ENCODE data around the gene CEBPA.

The CEBPA gene

DNA sequence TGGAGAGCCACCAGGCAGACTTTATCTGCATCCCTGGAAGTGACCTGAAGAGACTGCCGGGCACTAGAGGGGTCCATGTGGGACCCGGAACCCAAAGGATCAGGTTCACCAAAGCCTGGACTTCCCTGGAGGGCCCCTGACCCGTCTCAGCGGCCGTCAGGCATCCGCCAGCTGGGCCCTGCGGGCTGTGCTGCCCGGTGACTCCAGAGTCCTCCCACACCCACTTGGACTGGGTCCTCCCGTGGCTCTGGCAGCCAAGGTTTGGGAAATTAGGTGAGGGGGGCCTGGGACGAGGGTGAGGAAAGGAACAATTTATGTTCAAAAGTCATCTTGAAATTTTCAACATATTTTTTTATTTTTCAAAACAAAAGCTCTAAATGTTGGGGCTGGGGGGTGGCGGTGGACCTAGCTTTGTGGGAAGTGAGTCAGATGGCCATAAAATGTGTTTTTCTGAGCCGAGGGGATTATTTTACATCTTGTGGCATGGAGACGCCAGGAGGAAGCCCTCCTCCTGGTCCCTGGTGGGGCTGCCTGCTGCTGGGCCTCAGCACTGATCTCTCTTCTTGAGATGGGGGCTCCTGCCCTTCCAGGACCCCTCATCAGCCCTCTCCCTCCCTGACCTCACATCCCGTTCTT lies 20.2 kb downstream of the CEBPA start:
- DNase-seq (ENCODE audit: insufficient read length) (no peak), FAIRE-seq (no peak)
- TF ChIP-seq TAF1 (IDR thresholded peaks at IDR 0.05; ENCODE audit: borderline replicate concordance, low read depth, low read length) (no peak), POLR2A (IDR thresholded peaks at IDR 0.05; ENCODE audit: low read depth, low read length) (no peak), POLR2AphosphoS5 (IDR thresholded peaks at IDR 0.05; ENCODE audit: low read depth, low read length) (no peak)

- TF ChIP-seq TAF1 (IDR thresholded peaks at IDR 0.05; ENCODE audit: borderline replicate concordance, low read depth, low read length) (no peak), POLR2AphosphoS5 (IDR thresholded peaks at IDR 0.05; ENCODE audit: low read depth, low read length) (no peak), POLR2A (IDR thresholded peaks at IDR 0.05; ENCODE audit: low read depth, low read length) (no peak)
- FAIRE-seq (no peak), DNase-seq (ENCODE audit: insufficient read length) (no peak)
Observed at GRCh38 chr19:33281296-33281926, 20.9 kb downstream of the CEBPA start.

GRCh38 chr19:33280351-33280921 lies 21.9 kb downstream of the CEBPA start:
- DNase-seq (ENCODE audit: insufficient read length): peak; percentile 74
- TF ChIP-seq POLR2A (IDR thresholded peaks at IDR 0.05; ENCODE audit: low read depth, low read length): no peak
- no peak for TF ChIP-seq TAF1 (IDR thresholded peaks at IDR 0.05; ENCODE audit: borderline replicate concordance, low read depth, low read length)
- no peak for TF ChIP-seq POLR2AphosphoS5 (IDR thresholded peaks at IDR 0.05; ENCODE audit: low read depth, low read length)
- FAIRE-seq: peak; percentile 79

GRCh38 chr19:33279430-33280350 lies 22.6 kb downstream of the CEBPA start:
- TF ChIP-seq POLR2AphosphoS5 (IDR thresholded peaks at IDR 0.05; ENCODE audit: low read depth, low read length): no peak
- TF ChIP-seq TAF1 (IDR thresholded peaks at IDR 0.05; ENCODE audit: borderline replicate concordance, low read depth, low read length): no peak
- TF ChIP-seq POLR2A (IDR thresholded peaks at IDR 0.05; ENCODE audit: low read depth, low read length): no peak
- no peak for DNase-seq (ENCODE audit: insufficient read length)
- no peak for FAIRE-seq

DNA sequence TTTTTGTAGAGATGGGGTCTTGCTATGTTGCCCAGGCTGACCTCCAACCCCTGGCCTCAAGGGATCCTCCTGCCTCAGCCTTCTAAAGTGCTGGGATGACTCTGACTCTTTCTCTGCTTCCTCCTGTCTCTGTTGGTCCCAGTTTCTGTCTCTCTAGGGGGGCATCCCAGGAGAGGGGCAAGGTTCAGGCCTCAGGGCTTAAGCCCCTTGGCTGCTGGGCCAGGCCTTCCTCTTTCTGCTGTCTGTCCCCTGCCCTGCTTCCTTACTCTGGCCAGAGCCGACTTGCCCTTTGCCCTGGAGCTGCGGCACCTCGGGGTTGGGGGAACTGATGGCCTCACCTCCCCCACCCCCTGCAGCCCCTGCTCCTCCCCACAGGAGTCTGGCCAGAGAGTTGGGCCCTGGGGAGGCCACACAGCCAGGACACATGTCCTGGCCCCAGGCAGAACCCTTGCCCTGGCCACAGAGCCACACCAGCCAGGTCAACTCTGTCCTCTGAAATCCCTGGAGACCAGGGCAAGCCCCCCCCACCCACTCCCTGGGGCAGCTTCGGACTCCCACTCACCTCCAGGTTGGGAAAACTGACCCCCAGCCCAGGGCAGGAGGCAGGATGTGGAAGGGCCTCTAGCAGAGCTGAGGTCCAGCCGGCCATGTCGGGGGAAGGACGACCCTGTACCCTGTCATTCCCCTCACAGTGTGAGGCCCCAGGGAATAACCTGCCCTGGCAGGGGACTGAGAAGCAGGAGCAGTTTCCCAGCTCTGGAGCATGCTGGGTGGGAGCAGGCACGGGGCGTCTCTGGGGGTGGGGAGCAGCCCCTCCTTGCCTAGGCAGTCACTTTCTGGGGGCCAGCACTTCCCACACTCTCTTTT lies 23.7 kb downstream of the CEBPA start:
- FAIRE-seq: no peak
- DNase-seq (ENCODE audit: insufficient read length): no peak

DNA sequence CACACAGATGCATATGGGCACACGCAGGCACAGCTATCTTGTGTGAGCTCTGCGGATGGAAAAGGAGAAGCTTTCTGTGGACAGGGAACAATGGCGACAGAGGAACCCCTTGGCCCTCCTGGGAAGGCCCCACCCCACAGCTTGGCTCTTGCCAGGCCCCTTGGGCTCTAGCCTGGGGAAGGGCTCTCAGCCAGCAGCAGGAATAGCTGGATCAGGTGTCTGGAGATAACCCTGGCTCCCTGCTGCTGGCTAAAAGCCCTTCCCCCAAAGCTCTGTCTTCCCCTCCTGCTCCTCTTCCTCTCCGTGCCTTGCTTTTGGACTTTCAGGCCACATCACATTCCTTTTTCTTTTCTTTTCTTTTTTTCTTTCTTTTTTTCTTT lies 24.3 kb downstream of the CEBPA start:
- DNase-seq (ENCODE audit: insufficient read length): no peak
- no peak for TF ChIP-seq TAF1 (IDR thresholded peaks at IDR 0.05; ENCODE audit: borderline replicate concordance, low read depth, low read length)
- TF ChIP-seq POLR2A (IDR thresholded peaks at IDR 0.05; ENCODE audit: low read depth, low read length): no peak
- TF ChIP-seq POLR2AphosphoS5 (IDR thresholded peaks at IDR 0.05; ENCODE audit: low read depth, low read length): no peak
- no peak for FAIRE-seq

More for the DNA sequence above, 23.7 kb downstream of the CEBPA start:
- TF ChIP-seq POLR2AphosphoS5 (IDR thresholded peaks at IDR 0.05; ENCODE audit: low read depth, low read length): no peak
- TF ChIP-seq POLR2A (IDR thresholded peaks at IDR 0.05; ENCODE audit: low read depth, low read length): no peak
- TF ChIP-seq TAF1 (IDR thresholded peaks at IDR 0.05; ENCODE audit: borderline replicate concordance, low read depth, low read length): no peak

DNA sequence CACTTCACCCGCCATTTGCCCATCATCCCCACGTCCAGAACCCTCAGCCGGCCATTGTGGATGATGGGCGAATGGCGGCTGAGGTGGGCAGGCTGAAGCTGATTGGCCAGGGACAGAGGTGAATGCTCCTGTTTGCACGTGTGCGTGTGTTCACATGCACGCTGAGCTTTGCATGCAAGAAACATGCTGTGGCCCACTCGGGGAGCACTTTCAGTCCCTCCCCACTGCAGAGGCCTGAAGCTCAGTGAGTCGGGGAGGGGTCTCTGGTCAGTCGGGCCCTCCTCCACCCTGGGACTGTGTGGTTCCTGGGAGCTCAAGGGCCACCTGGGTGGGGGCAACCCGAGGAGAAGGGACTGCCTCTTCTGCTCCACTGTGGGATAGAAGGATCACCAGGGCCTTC lies 24.9 kb downstream of the CEBPA start:
- FAIRE-seq (no peak), DNase-seq (ENCODE audit: insufficient read length) (no peak)
- TF ChIP-seq POLR2AphosphoS5 (IDR thresholded peaks at IDR 0.05; ENCODE audit: low read depth, low read length): no peak
- TF ChIP-seq POLR2A (IDR thresholded peaks at IDR 0.05; ENCODE audit: low read depth, low read length): no peak
- no peak for TF ChIP-seq TAF1 (IDR thresholded peaks at IDR 0.05; ENCODE audit: borderline replicate concordance, low read depth, low read length)

GRCh38 chr19:33275933-33276619 lies 26.3 kb downstream of the CEBPA start:
- FAIRE-seq (no peak), DNase-seq (ENCODE audit: insufficient read length) (no peak)
- TF ChIP-seq TAF1 (IDR thresholded peaks at IDR 0.05; ENCODE audit: borderline replicate concordance, low read depth, low read length) (no peak), POLR2A (IDR thresholded peaks at IDR 0.05; ENCODE audit: low read depth, low read length) (no peak), POLR2AphosphoS5 (IDR thresholded peaks at IDR 0.05; ENCODE audit: low read depth, low read length) (no peak)

DNA sequence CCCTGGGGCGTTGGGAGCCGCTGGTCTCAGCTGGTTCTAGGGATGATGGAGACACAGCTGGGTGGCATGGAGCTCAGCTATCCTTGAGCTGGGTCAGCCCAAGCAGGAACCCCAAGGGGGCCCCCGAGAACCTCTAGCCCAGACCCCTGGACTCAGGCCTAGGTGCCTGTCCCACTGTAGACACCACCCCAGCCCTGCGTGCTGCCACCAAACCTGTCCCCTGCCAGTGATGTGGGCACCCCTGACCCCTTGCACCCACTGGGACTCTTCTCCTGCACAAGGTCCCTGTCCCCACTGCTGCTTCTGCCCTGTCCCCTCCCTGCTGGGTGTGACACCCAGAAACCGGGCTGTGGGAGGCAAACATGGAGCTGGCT lies 26.8 kb downstream of the CEBPA start:
- FAIRE-seq (no peak), DNase-seq (ENCODE audit: insufficient read length) (no peak)
- TF ChIP-seq TAF1 (IDR thresholded peaks at IDR 0.05; ENCODE audit: borderline replicate concordance, low read depth, low read length) (no peak), POLR2A (IDR thresholded peaks at IDR 0.05; ENCODE audit: low read depth, low read length) (no peak), POLR2AphosphoS5 (IDR thresholded peaks at IDR 0.05; ENCODE audit: low read depth, low read length) (no peak)

All from GM12892 (cell line).